WTC11 (cell line): ENCODE data around the gene PIP4K2A.

Experiments used
- ESRRA ChIP-seq: sonication (generic); formaldehyde crosslinking; IDR thresholded peaks from 2 replicates; pipeline ENCODE4 v1.8.1; 2022; ENCODE audit warnings: mild to moderate bottlenecking, missing genetic modification reagents, borderline replicate concordance
- GABPB1 ChIP-seq: sonication (generic); formaldehyde crosslinking; IDR thresholded peaks from 2 replicates; pipeline ENCODE4 v1.8.1; 2023; ENCODE audit warnings: mild to moderate bottlenecking, missing genetic modification reagents
- TF ChIP-seq, protein P1 (sequence below): sonication (generic); formaldehyde crosslinking; IDR thresholded peaks from 2 replicates; pipeline ENCODE4 v1.8.0; 2022; ENCODE audit warnings: mild to moderate bottlenecking, missing genetic modification reagents
- TF ChIP-seq, protein P2 (sequence below): fragments of 200-600 bp; IDR thresholded peaks from 2 replicates; pipeline ENCODE4 v1.8.0; 2022; ENCODE audit warnings: antibody characterized with exemption

DNA sequence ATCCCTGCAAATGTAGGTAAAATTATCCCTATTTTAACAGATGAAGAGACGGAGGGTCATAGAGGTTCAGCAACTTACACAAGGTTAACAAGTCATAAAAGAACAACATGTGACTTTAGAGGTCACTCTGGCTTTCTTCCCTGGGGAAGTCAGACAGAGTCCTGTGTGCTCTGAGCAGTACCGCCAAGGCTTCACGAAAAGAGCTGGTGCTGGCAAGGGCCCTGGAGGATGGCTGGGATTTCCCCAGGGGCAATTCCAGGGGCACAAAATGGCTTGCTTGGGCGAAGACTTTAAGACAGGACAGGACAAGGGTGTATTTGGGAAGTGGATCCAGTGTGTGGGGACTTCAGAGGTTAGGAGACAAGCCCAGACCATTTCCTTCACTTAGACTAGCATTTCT, 144.1 kb downstream of the PIP4K2A start:
- TF ChIP-seq, protein P1, sequence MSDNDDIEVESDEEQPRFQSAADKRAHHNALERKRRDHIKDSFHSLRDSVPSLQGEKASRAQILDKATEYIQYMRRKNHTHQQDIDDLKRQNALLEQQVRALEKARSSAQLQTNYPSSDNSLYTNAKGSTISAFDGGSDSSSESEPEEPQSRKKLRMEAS (CRISPR knock-in tag): no peak
- TF ChIP-seq, protein P2, sequence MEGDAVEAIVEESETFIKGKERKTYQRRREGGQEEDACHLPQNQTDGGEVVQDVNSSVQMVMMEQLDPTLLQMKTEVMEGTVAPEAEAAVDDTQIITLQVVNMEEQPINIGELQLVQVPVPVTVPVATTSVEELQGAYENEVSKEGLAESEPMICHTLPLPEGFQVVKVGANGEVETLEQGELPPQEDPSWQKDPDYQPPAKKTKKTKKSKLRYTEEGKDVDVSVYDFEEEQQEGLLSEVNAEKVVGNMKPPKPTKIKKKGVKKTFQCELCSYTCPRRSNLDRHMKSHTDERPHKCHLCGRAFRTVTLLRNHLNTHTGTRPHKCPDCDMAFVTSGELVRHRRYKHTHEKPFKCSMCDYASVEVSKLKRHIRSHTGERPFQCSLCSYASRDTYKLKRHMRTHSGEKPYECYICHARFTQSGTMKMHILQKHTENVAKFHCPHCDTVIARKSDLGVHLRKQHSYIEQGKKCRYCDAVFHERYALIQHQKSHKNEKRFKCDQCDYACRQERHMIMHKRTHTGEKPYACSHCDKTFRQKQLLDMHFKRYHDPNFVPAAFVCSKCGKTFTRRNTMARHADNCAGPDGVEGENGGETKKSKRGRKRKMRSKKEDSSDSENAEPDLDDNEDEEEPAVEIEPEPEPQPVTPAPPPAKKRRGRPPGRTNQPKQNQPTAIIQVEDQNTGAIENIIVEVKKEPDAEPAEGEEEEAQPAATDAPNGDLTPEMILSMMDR: no peak
- TF ChIP-seq GABPB1 (CRISPR knock-in tag) (no peak), ESRRA (CRISPR knock-in tag) (no peak)
